Common myeloid progenitor, CD34-positive (primary cell): Measurements from ENCODE around the gene CST11.
A peak's percentile ranks its signal among the peaks of the same experiment; 100 is the strongest.

ENCODE experiments used
- CTCF ChIA-PET: fragments of 350-600 bp; sonication (Branson Sonifier 250); formaldehyde crosslinking; loops from one replicate; lab custom pipeline; 2021; ENCODE audit warnings: antibody characterized with exemption; lab: Charles Lee
- POLR2A ChIA-PET: fragments of 350-600 bp; sonication (Branson Sonifier 250); formaldehyde crosslinking; loops from one replicate; lab custom pipeline; 2021; ENCODE audit warnings: antibody characterized with exemption; lab: Charles Lee
- DNase-seq, 3 donors: peaks; one replicate each; pipeline versions ENCODE4 v3.0.0 to v3.0.0-alpha.2; 2013
- H3K27ac ChIP-seq, 2 experiments: 1 replicate in 1 of 2; 2 replicates in 1 of 2; pipeline ENCODE4 v1.7.0; 2013; ENCODE audit warnings: inconsistent platforms in 2 of 2, low read length in 2 of 2, mild to moderate bottlenecking in 2 of 2, low read depth in 1 of 2, moderate library complexity in 1 of 2; ENCODE audit not compliant: severe bottlenecking in 2 of 2, insufficient read depth in 1 of 2, poor library complexity in 1 of 2
- H3K27me3 ChIP-seq, 5 experiments: replicated peaks in 2 of 5; 1 replicate in 3 of 5; 2 replicates in 2 of 5; pipeline versions ENCODE4 v1.6.1 to v1.7.0; 2013; ENCODE audit warnings: low read length in 4 of 5, mild to moderate bottlenecking in 2 of 5, moderate library complexity in 2 of 5, inconsistent platforms in 1 of 5; ENCODE audit not compliant: insufficient read depth in 5 of 5, control insufficient read depth in 4 of 5
- H3K36me3 ChIP-seq, 4 experiments: 1 replicate in 2 of 4; 2 replicates in 2 of 4; pipeline versions ENCODE4 v1.6.1 to v1.7.0; 2013; ENCODE audit warnings: low read length in 3 of 4, control low read depth in 1 of 4, mild to moderate bottlenecking in 1 of 4; ENCODE audit not compliant: control insufficient read depth in 4 of 4, insufficient read depth in 4 of 4
- H3K4me1 ChIP-seq, 4 experiments: 1 replicate in 3 of 4; 2 replicates in 1 of 4; pipeline versions ENCODE4 v1.6.1 to v1.7.1; 2013; ENCODE audit warnings: low read length in 3 of 4, mild to moderate bottlenecking in 3 of 4, control low read depth in 1 of 4, inconsistent platforms in 1 of 4, moderate library complexity in 1 of 4; ENCODE audit not compliant: control insufficient read depth in 4 of 4, insufficient read depth in 4 of 4; ENCODE audit errors: control extremely low read depth in 1 of 4
- H3K4me3 ChIP-seq, 7 experiments: 1 replicate in 4 of 7; 2 replicates in 3 of 7; pipeline versions ENCODE4 v1.5.1 to v1.7.0; 2013; ENCODE audit warnings: mild to moderate bottlenecking in 7 of 7, low read length in 6 of 7, moderate library complexity in 6 of 7, inconsistent platforms in 2 of 7, low read depth in 2 of 7, control low read depth in 1 of 7; ENCODE audit not compliant: insufficient read depth in 4 of 7, control insufficient read depth in 1 of 7; ENCODE audit errors: extremely low read depth in 1 of 7
- H3K9me3 ChIP-seq, 5 experiments: 1 replicate in 4 of 5; 2 replicates in 1 of 5; pipeline versions ENCODE4 v1.6.1 to v1.7.1; 2013; ENCODE audit warnings: low read length in 4 of 5, mild to moderate bottlenecking in 2 of 5, inconsistent platforms in 1 of 5, low read depth in 1 of 5, moderate library complexity in 1 of 5; ENCODE audit not compliant: control insufficient read depth in 4 of 5, insufficient read depth in 2 of 5; ENCODE audit errors: control extremely low read depth in 1 of 5
- WGBS: methylation state at CpG from one replicate; pipeline ENCODE4 v1.1.5; 2013; ENCODE audit not compliant: insufficient coverage; 5-methylcytosine and 5-hydroxymethylcytosine counted together

The CST11 gene

GRCh38 chr20:23408957-23409356 lies 43.7 kb downstream of the CST11 start:
- Histone ChIP-seq H3K4me3 (no peak overlapping the region), H3K27ac (no peak overlapping the region), H3K9me3 (no peaks in the 10 kb centered on the region), H3K4me1 (peaks cover 0 to 2% (median 0%) of the 10 kb centered on the region in 4 experiments), H3K36me3 (peaks cover 0 to 7% (median under 1%) of the 10 kb centered on the region in 4 experiments), H3K27me3 (no peaks in the 10 kb centered on the region)
- DNase-seq, result no peak
- CTCF ChIA-PET, result interaction anchor here (1.0 to 1.5 kb wide), 3 partner anchors 9 to 37 kb away, joined by 3 to 4 read pairs (median 3); no protein-coding TSS in a partner anchor
- POLR2A ChIA-PET, result no interaction called here
- WGBS, result 100% methylated on average over 1 of the region's 2 CpGs

GRCh38 chr20:23407781-23408464 lies 44.8 kb downstream of the CST11 start:
- Histone ChIP-seq H3K9me3 (no peaks in the 10 kb centered on the region), H3K36me3 (peaks cover 0 to 7% (median under 1%) of the 10 kb centered on the region in 4 experiments), H3K27ac (no peak overlapping the region), H3K4me3 (no peak overlapping the region), H3K4me1 (peaks cover 0 to 2% (median 0%) of the 10 kb centered on the region in 4 experiments), H3K27me3 (no peaks in the 10 kb centered on the region)
- POLR2A ChIA-PET, result no interaction called here
- CTCF ChIA-PET, result interaction anchor here (1.2 to 1.3 kb wide), 2 partner anchors 33 to 35 kb away, joined by 3 to 4 read pairs; no protein-coding TSS in a partner anchor
- peak in 2 of 3 donors; percentile 39 to 49 for DNase-seq
- no CpG with 5 or more reads among the region's 2 CpGs for WGBS

DNA sequence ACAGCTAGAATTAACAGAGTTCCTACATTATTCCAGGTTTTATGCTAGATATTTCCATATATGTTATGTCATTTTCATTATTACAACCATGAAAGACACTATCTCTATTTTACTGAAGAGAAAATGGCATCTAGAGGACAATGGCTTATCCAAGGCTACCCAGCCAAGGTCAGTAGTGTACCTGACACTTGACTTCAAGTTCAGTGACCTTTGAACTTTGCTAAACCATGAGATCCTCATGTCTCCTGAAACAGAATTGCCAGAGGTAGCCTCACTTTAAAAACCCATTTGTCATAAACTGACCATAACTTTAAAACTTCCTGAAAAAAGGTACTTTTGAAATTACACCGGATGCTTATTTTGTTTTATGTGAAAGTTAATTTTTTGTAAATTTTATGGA lies 45.8 kb downstream of the CST11 start:
- POLR2A ChIA-PET, result no interaction called here
- Histone ChIP-seq H3K9me3 (no peaks in the 10 kb centered on the region), H3K36me3 (peaks cover 0 to 16% (median 3%) of the 10 kb centered on the region in 4 experiments), H3K27me3 (no peaks in the 10 kb centered on the region), H3K4me3 (no peak overlapping the region), H3K4me1 (peaks cover 0 to under 1% (median 0%) of the 10 kb centered on the region in 4 experiments), H3K27ac (no peak overlapping the region)
- no CpG with 5 or more reads among the region's 1 CpG for WGBS
- DNase-seq, result no peak
- CTCF ChIA-PET, result interaction anchor here (1.1 to 2.4 kb wide), 6 partner anchors 9 to 34 kb away, joined by 3 to 8 read pairs (median 4); no protein-coding TSS in a partner anchor

GRCh38 chr20:23404196-23404595 lies 48.5 kb downstream of the CST11 start:
- 100% methylated on average over 2 of the region's 3 CpGs for whole genome bisulfite sequencing
- Histone ChIP-seq H3K4me1 (peaks cover 0 to 6% (median 0%) of the 10 kb centered on the region in 4 experiments), H3K27me3 (no peaks in the 10 kb centered on the region), H3K36me3 (peaks cover 2 to 19% (median 7%) of the 10 kb centered on the region in 4 experiments), H3K27ac (no peak overlapping the region), H3K4me3 (no peak overlapping the region), H3K9me3 (no peaks in the 10 kb centered on the region)
- POLR2A ChIA-PET, result no interaction called here
- no peak for DNase-seq
- CTCF ChIA-PET, result interaction anchor here (1.0 to 1.9 kb wide), 2 partner anchors 15 to 17 kb away, joined by 3 to 6 read pairs; partner anchors contain the start of gene NAPB

GRCh38 chr20:23403751-23404150 lies 48.9 kb downstream of the CST11 start:
- Histone ChIP-seq H3K36me3 (peaks cover 2 to 19% (median 7%) of the 10 kb centered on the region in 4 experiments), H3K27ac (no peak overlapping the region), H3K9me3 (no peaks in the 10 kb centered on the region), H3K4me3 (no peak overlapping the region), H3K4me1 (peaks cover 0 to 6% (median 1%) of the 10 kb centered on the region in 4 experiments), H3K27me3 (no peaks in the 10 kb centered on the region)
- POLR2A ChIA-PET, result no interaction called here
- CTCF ChIA-PET, result interaction anchor here (1.0 to 1.9 kb wide), 2 partner anchors 16 to 18 kb away, joined by 3 to 6 read pairs; partner anchors contain the start of gene NAPB
- WGBS, result 95% methylated on average over 3 of the region's 5 CpGs
- DNase-seq, result no peak

DNA sequence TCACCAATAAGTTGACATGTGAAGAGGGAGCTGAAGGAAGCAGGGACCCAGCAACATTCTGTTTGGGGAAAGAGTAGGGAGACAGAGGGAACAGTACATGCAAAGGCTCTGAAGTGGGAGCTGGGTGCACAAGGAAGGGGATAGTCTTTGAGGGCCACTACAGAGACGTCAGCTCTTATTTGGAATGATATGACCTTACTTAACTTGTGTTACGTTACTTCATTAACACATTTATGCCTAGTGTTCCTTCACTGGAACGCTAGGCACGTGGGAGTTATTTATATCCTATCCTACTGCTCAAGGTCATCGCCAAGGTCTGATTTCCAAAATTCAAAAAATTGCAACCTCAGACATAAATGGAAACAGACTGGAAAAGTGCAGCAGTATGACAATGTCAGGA lies 51.6 kb downstream of the CST11 start:
- ChIA-PET POLR2A (no interaction called here), CTCF (interaction anchor here (1.6 to 1.8 kb wide), 2 partner anchors 15 to 26 kb away, joined by 5 to 7 read pairs; no protein-coding TSS in a partner anchor)
- Histone ChIP-seq H3K9me3 (no peaks in the 10 kb centered on the region), H3K4me1 (peaks cover 0 to 10% (median 3%) of the 10 kb centered on the region in 4 experiments), H3K4me3 (no peak overlapping the region), H3K27ac (no peak overlapping the region), H3K36me3 (peaks cover 2 to 22% (median 7%) of the 10 kb centered on the region in 4 experiments), H3K27me3 (no peaks in the 10 kb centered on the region)
- WGBS, result 98% methylated on average over 5 of the region's 5 CpGs
- no peak for DNase-seq
